GM12878 (cell line): Measurements from ENCODE around the gene PAPLN. TPM values are rescaled to one million over a fixed set of nuclear protein-coding genes. Genes with fewer than 3 reads are reported as not detected.

Source experiments
- BACH1 ChIP-seq: fragments of 450-650 bp; IDR thresholded peaks from 2 replicates; pipeline ENCODE4 v1.6.1; 2017; ENCODE audit warnings: mild to moderate bottlenecking, borderline replicate concordance
- BHLHE40 ChIP-seq, 2 experiments: fragments of 450-650 bp in 1 of 2; IDR thresholded peaks; 2 replicates each; pipeline ENCODE4 v1.6.1; 2011 to 2017; ENCODE audit warnings: low read depth in 2 of 2, borderline replicate concordance in 1 of 2, improper control_type of control experiment in 1 of 2, low read length in 1 of 2, mild to moderate bottlenecking in 1 of 2
- DPF2 ChIP-seq: fragments of 450-650 bp; IDR thresholded peaks from 2 replicates; pipeline ENCODE4 v1.6.1; 2017; ENCODE audit warnings: mild to moderate bottlenecking
- EGR1 ChIP-seq, 2 experiments: IDR thresholded peaks; 1 replicate in 1 of 2; 2 replicates in 1 of 2; pipeline ENCODE4 v1.6.1; 2011 to 2012; ENCODE audit warnings: low read depth in 2 of 2, low read length in 2 of 2, borderline replicate concordance in 1 of 2, mild to moderate bottlenecking in 1 of 2, moderate library complexity in 1 of 2
- HCFC1 ChIP-seq: fragments of 150-350 bp; IDR thresholded peaks from 2 replicates; pipeline ENCODE4 v1.6.1; 2014; ENCODE audit warnings: low read length
- IKZF1 ChIP-seq: fragments of 450-650 bp; conservative IDR thresholded peaks from 2 replicates; pipeline ENCODE4 v1.6.1; 2017; ENCODE audit warnings: antibody characterized with exemption, mild to moderate bottlenecking
- KDM1A ChIP-seq: fragments of 200-600 bp; sonication (generic); IDR thresholded peaks from 2 replicates; pipeline ENCODE4 v1.6.1; 2016; ENCODE audit warnings: borderline replicate concordance
- MEF2B ChIP-seq: fragments of 450-650 bp; IDR thresholded peaks from 2 replicates; pipeline ENCODE4 v1.6.1; 2018; ENCODE audit warnings: mild to moderate bottlenecking, moderate library complexity; ENCODE audit not compliant: partially characterized antibody, poor library complexity, severe bottlenecking
- NFIC ChIP-seq: IDR thresholded peaks from 2 replicates; pipeline ENCODE4 v1.6.1; 2012; ENCODE audit warnings: low read depth, mild to moderate bottlenecking, inconsistent platforms, low read length, moderate library complexity
- NR2C2 ChIP-seq: IDR thresholded peaks from 2 replicates; pipeline ENCODE4 v1.6.1; 2011; ENCODE audit warnings: borderline replicate concordance, low read depth; ENCODE audit not compliant: control insufficient read depth, insufficient read length
- PAX5 ChIP-seq: IDR thresholded peaks from 2 replicates; pipeline ENCODE4 v1.6.1; 2011; ENCODE audit warnings: low read depth, low read length, borderline replicate concordance
- RBBP5 ChIP-seq: fragments of 200-600 bp; sonication (generic); conservative IDR thresholded peaks from 2 replicates; pipeline ENCODE4 v1.6.1; 2016
- RELA ChIP-seq: fragments of 450-650 bp; IDR thresholded peaks from 2 replicates; pipeline ENCODE4 v1.8.0; 2014; ENCODE audit warnings: borderline replicate concordance; ENCODE audit not compliant: partially characterized antibody
- RUNX3 ChIP-seq: IDR thresholded peaks from 2 replicates; pipeline ENCODE4 v1.6.1; 2012; ENCODE audit warnings: low read length, inconsistent platforms
- ZNF687 ChIP-seq: fragments of 450-650 bp; IDR thresholded peaks from 2 replicates; pipeline ENCODE4 v1.6.1; 2017; ENCODE audit warnings: mild to moderate bottlenecking, moderate library complexity
- polyA plus RNA-seq, 11 experiments: library from polyadenylated mRNA; depleted of rRNA in 4 of 11; unstranded in 6 of 11; stranded (reverse) in 5 of 11; fragments of >200 nt; fragmentation: Nextera tagmentation in 4 of 11; fragmentation: Illumina TruSeq in 1 of 11; extraction: Ambion mirVana in 4 of 11; extraction: Trizol in 1 of 11; gene quantifications; 1 replicate in 1 of 11; 2 replicates in 10 of 11; pipeline versions ENCODE4 v1.2.1 to v1.2.3, GENCODE V29; 2011 to 2016; ENCODE audit warnings: inconsistent platforms in 2 of 11, missing spikeins in 2 of 11, low read depth in 1 of 11
- total RNA-seq, 4 experiments: library from RNA; depleted of rRNA in 3 of 4; stranded (reverse); fragments of >200 nt in 3 of 4; fragmentation: Illumina TruSeq in 1 of 4; extraction: Trizol in 1 of 4; gene quantifications; 2 replicates each; pipeline versions ENCODE4 v1.2.1 to v1.2.3, GENCODE V29; 2013 to 2021
- TF ChIP-seq, protein P1 (sequence below): fragments of 450-650 bp; IDR thresholded peaks from 2 replicates; pipeline ENCODE4 v1.6.1; 2017; ENCODE audit warnings: mild to moderate bottlenecking, low read depth, inconsistent platforms; ENCODE audit not compliant: poor library complexity, severe bottlenecking

The PAPLN gene
- total and polyA plus RNA-seq, 10 of the 15 experiments (the other 5 are each of a cell fraction or from before 2014, with no cell fraction given), result 1.8 to 19.8 (median 7.4) TPM

DNA sequence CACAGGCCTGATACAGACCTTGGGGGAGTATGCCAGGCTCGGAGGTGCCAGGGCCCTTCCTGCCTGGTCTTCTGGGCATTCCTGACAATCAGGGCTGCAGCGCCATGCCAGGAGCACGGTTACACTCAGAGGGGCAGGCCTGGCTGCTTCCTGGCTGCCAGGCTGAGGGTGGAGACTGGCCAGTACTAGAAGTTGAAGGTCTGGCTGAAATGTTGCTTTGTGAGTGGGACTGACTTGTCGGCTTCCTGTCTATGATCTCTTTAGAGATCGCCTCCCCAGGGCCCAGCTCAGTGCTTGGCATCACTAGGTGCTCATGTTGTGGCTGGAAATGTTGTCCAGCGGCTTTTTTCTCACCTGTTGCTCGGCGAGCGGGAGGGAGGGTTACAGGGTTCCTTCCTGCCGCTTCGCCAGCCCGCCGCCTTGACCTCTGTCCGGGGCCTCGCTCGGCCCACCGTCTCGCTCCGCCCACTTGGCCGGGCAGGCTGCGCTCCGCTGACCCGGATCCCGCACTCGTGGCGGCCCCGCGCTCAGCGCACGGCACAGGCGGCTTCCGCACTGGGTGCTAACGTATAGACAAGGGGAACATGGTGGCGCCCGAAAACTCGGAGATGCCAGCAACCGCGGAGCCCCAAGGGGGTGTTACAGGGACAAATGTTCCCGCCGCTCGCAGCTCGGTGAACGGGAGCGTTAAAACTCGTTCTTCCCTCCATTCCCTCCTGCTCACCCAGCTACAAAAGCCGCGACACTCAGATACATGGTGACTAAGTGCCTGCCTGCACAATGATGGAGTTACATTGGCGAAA is 32.6 kb downstream of the PAPLN start (continued):
- TF ChIP-seq, protein P1, sequence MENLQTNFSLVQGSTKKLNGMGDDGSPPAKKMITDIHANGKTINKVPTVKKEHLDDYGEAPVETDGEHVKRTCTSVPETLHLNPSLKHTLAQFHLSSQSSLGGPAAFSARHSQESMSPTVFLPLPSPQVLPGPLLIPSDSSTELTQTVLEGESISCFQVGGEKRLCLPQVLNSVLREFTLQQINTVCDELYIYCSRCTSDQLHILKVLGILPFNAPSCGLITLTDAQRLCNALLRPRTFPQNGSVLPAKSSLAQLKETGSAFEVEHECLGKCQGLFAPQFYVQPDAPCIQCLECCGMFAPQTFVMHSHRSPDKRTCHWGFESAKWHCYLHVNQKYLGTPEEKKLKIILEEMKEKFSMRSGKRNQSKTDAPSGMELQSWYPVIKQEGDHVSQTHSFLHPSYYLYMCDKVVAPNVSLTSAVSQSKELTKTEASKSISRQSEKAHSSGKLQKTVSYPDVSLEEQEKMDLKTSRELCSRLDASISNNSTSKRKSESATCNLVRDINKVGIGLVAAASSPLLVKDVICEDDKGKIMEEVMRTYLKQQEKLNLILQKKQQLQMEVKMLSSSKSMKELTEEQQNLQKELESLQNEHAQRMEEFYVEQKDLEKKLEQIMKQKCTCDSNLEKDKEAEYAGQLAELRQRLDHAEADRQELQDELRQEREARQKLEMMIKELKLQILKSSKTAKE, result no peak
- peak in 1 of 2 experiments; percentile 36; a peak in 1 of 3 replicates for TF ChIP-seq EGR1 (IDR thresholded peaks at IDR 0.05; ENCODE audit: borderline replicate concordance in 1 of 2, low read depth in 2 of 2, low read length in 2 of 2)
- TF ChIP-seq IKZF1, result peak; percentile 70
- TF ChIP-seq DPF2, result peak; percentile 79
- TF ChIP-seq BACH1, result peak; percentile 76; the same call in 1 of the 2 replicates
- peak; percentile 76 for TF ChIP-seq ZNF687
- peak; percentile 30 for TF ChIP-seq RELA
- TF ChIP-seq MEF2B, result peak; percentile 11
- TF ChIP-seq RUNX3, result 0 out of 2 replicates have a peak, but pooled peaks have one; percentile 17
- TF ChIP-seq HCFC1, result 0 out of 2 replicates have a peak, but pooled peaks have one; percentile 11
- TF ChIP-seq RBBP5, result no peak
- TF ChIP-seq BHLHE40 (IDR thresholded peaks at IDR 0.05; ENCODE audit: borderline replicate concordance in 1 of 2, low read depth in 2 of 2, low read length in 1 of 2), result peak; percentile 57 to 80; a peak in 2 of 4 replicates
- peak; percentile 98 for TF ChIP-seq PAX5
- TF ChIP-seq NR2C2, result no peak
- TF ChIP-seq NFIC, result no peak
- no peak for TF ChIP-seq KDM1A
- TF ChIP-seq, all 136 proteins: peak for 17
